Thymus (tissue), 11 donors: ENCODE results near the gene SPATA2L. TPM values are rescaled to one million over a fixed set of nuclear protein-coding genes. Genes with fewer than 3 reads are reported as not detected.

Experiments
- DNase-seq, 9 donors: peaks; one replicate each; pipeline ENCODE4 v3.0.0-alpha.2; 2013; ENCODE audit warnings: low spot score in 9 of 9, low read depth in 6 of 9, missing footprints in 1 of 9
- H3K27ac ChIP-seq, 2 donors: one replicate each; pipeline ENCODE4 v1.5.1; 2013; ENCODE audit warnings: control low read depth in 1 of 2, low read depth in 1 of 2, low read length in 1 of 2, mild to moderate bottlenecking in 1 of 2, moderate library complexity in 1 of 2
- H3K27me3 ChIP-seq, 2 donors: one replicate each; pipeline ENCODE4 v1.5.1; 2013; ENCODE audit warnings: low read length in 1 of 2; ENCODE audit not compliant: control insufficient read depth in 2 of 2, insufficient read depth in 1 of 2
- H3K36me3 ChIP-seq, 2 donors: one replicate each; pipeline ENCODE4 v1.5.1; 2013; ENCODE audit warnings: low read length in 1 of 2, mild to moderate bottlenecking in 1 of 2, moderate library complexity in 1 of 2; ENCODE audit not compliant: control insufficient read depth in 2 of 2, insufficient read depth in 2 of 2
- H3K4me1 ChIP-seq, 2 donors: one replicate each; pipeline ENCODE4 v1.5.1; 2013; ENCODE audit warnings: low read length in 2 of 2; ENCODE audit not compliant: control insufficient read depth in 2 of 2, insufficient read depth in 2 of 2
- H3K4me3 ChIP-seq, 2 donors: one replicate each; pipeline ENCODE4 v1.5.1; 2013; ENCODE audit warnings: low read length in 2 of 2, control low read depth in 1 of 2, mild to moderate bottlenecking in 1 of 2
- H3K9me3 ChIP-seq, 2 donors: one replicate each; pipeline ENCODE4 v1.5.1; 2013; ENCODE audit warnings: low read length in 1 of 2, mild to moderate bottlenecking in 1 of 2; ENCODE audit not compliant: control insufficient read depth in 2 of 2, insufficient read depth in 1 of 2
- WGBS: extraction: QIAGEN DNeasy Blood & Tissue Kit; methylation state at CpG from one replicate; pipeline ENCODE4 v1.1.7; 2013; 5-methylcytosine and 5-hydroxymethylcytosine counted together
- polyA plus RNA-seq: library from polyadenylated mRNA; stranded (reverse); fragments of 200-250 nt; gene quantifications from one replicate; pipeline ENCODE4 v1.2.3, GENCODE V29; 2013
- total RNA-seq: library from RNA; stranded (reverse); fragments of 120-200 nt; gene quantifications from one replicate; pipeline ENCODE4 v1.2.4, GENCODE V29; 2013
- donor health status: healthy.

The SPATA2L gene
- total and polyA plus RNA-seq, 2 donors: 6.8 to 9.1 TPM

DNA sequence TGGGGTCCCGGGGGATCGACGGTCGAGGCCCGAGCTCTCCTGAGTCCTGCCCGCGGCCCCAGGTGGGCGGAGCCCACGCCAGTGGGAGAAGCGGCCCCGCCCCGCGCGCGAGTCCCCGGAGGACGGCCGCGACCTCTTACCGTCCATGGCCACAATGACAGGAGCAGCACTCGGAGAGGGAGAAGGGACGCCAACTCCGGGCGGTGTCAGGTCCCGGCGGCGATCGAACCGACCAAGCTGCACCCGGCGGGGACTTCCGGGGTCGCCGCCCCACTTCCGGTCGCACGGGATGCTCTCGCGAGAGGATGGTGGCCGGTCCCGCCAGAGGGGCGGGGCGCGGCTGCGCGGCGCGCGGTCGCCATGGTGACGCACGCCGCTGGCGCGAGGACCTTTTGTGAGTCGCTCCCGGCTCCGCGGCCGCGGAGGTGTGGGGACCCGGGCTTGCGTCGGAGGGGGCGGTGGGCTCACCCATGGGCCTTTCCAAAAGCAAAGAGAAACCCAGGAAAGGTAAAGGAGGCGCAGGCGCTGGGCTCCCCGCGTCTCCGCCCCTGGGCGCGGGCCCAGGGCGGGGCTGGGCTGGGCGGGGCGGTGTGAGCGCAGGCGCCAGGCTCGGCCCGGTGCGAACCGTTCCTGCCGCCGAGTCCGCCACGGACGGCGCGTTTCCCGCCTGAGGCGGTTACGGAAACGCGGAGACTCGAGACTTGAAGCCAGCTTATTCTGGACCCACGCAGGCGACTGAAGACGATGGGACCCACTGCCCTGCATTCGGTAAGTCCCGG, 43.9 kb downstream of the SPATA2L start, which contains the start of the genes CHMP1A and SPATA33:
Gene CHMP1A, minus strand, starts transcription at position 267 of the 779 bp plus-strand sequence. Its CDS starts 120 bp downstream, at position 147.
Gene SPATA33, plus strand, starts transcription at position 395 of the 779 bp plus-strand sequence. Its CDS starts 76 bp downstream, at position 471.
- peaks cover 17 to 21% of the 10 kb centered on the region in 2 donors for H3K4me1 ChIP-seq
- WGBS: under 1% methylated on average over 99 of the region's 99 CpGs
- H3K36me3 ChIP-seq: peaks cover 13 to 21% of the 10 kb centered on the region in 2 donors
- H3K27me3 ChIP-seq: no peaks in the 10 kb centered on the region
- peak; percentile 50 to 94 (median 87) for DNase-seq
- peak within 1 kb of the TSS; percentile 88 to 90 for H3K4me3 ChIP-seq
- peaks cover 0 to 4% of the 10 kb centered on the region in 2 donors for H3K9me3 ChIP-seq
- H3K27ac ChIP-seq: peak within 1 kb of the TSS; percentile 26 to 86

DNA sequence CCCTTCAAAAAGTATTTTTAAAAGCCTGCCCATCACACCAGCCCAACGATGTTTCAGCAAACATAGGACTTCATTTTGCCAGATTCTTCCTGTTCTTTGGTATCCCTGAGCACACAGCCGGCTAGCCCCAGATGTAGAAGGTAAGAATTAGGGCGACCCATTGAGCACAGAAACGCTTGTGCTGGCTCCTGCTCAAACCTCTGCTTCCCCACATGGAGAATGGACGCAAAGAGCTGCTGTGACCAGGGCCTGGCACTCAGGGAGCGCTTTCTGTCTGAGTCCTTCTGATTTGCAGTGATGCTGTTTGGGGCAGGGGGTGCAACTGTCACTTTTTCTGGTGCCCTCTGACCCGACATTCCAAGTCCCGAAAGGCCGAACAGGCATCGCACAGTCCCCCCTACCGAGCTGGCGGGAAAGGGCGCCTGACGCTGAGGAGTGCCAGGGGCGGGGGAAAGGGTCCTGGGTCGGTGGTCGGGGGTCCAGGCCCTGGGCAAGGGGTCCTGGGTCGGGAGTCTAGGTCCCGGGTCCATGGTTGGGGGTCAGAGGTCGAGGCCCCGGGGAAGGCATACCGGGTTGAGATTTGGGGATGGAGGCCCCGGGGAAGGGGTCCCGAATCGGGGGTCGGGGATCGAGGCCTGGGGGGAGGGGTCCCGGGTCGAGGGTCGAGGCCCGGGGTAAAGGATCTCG, 44.9 kb downstream of the SPATA2L start:
- no peak for DNase-seq
- Histone ChIP-seq H3K9me3 (peaks cover 0 to 4% of the 10 kb centered on the region in 2 donors), H3K4me3 (peak overlapping the region; percentile 88 to 90), H3K36me3 (peaks cover 12 to 24% of the 10 kb centered on the region in 2 donors), H3K27ac (peak overlapping the region in 1 of 2 donors; percentile 40), H3K4me1 (peaks cover 17 to 21% of the 10 kb centered on the region in 2 donors), H3K27me3 (no peaks in the 10 kb centered on the region)
- WGBS: 42% methylated on average over 32 of the region's 32 CpGs

GRCh38 chr16:89655062-89655643, 46.4 kb downstream of the SPATA2L start:
- Histone ChIP-seq H3K27me3 (no peaks in the 10 kb centered on the region), H3K4me3 (no peak overlapping the region), H3K4me1 (peaks cover 17 to 21% of the 10 kb centered on the region in 2 donors), H3K27ac (no peak overlapping the region), H3K9me3 (no peaks in the 10 kb centered on the region), H3K36me3 (peaks cover 20 to 26% of the 10 kb centered on the region in 2 donors)
- 91% methylated on average over 10 of the region's 10 CpGs for WGBS
- no peak for DNase-seq

DNA sequence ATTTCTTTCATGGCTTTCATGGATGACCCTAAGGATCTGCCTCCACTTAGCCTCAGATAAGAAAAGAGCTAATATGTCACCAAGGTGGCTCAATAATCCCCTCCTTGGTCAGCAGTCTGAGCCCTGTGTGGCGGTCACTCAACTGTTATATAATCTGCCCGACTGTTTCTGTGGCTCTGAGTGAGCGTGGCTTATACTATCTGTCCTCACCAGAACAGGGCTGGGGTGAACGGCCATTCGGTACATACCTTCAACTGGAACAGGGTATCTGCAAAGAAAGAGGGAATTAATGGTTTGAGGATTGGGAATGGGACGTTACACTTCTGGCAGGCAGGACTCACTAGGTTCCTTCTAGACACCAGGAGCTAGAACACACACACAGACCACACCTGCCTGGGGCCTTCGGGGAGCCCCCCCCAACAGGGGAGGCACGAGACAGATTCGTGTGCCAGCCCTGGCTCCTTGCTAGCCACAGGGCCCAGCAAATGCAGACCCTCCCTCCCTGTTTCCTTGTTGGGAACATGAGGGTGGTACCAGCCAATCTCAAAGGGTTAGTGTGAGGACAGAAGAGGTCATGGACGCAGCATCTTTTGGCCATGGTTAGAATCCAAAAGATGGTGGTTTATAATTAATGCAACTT, 47.7 kb downstream of the SPATA2L start:
- Histone ChIP-seq H3K9me3 (no peaks in the 10 kb centered on the region), H3K4me1 (peaks cover 15 to 17% of the 10 kb centered on the region in 2 donors), H3K27me3 (no peaks in the 10 kb centered on the region), H3K36me3 (peaks cover 24 to 38% of the 10 kb centered on the region in 2 donors), H3K27ac (no peak overlapping the region), H3K4me3 (no peak overlapping the region)
- WGBS: 97% methylated on average over 10 of the region's 10 CpGs
- DNase-seq: no peak

DNA sequence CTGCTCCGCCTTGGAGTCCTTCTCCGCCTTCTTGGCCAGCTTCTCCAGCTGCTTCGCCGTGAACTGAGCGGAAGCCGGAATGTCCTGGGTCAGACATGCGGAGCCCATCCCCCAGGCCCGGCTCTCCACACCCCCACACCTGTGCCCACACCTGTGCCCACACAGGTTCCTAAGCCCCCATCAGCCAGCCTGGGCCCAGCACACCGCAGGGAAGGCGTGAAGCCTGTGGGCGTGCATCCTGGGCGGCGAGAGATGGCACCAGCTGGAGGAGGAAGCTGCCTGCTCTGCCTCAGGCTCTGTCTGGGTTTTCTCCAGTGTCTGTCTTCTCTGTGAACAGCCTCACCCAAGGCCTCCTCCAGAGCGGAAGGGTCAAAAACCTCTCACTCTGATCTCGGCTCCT, 49.9 kb downstream of the SPATA2L start:
- Histone ChIP-seq H3K36me3 (peaks cover 38 to 52% of the 10 kb centered on the region in 2 donors), H3K4me1 (peaks cover 4 to 5% of the 10 kb centered on the region in 2 donors), H3K27ac (no peak overlapping the region), H3K27me3 (no peaks in the 10 kb centered on the region), H3K9me3 (peaks cover 0 to 6% of the 10 kb centered on the region in 2 donors), H3K4me3 (no peak overlapping the region)
- DNase-seq: no peak
- 98% methylated on average over 15 of the region's 15 CpGs for WGBS

DNA sequence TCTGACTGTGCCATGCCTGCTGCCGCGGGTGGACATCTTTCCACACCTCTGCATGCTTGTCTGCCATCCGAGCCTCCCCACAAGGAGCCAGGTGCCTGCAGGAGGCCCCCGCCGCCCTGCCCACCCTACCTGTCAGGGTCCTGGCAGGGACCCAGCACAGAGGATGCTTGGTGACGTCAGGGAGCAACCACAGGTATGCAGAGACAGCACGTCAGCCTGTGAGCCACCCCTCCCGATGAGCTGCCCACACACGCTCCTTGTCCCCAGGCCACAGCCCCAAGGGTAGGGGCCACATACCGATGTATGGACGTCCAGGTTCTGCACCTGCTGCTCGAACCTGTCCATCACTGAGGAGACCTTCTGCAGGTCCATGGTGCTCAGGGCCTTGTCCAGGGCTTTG, 54.6 kb downstream of the SPATA2L start:
- H3K27me3 ChIP-seq: no peaks in the 10 kb centered on the region
- no peaks in the 10 kb centered on the region for H3K4me1 ChIP-seq
- peaks cover 0 to 6% of the 10 kb centered on the region in 2 donors for H3K9me3 ChIP-seq
- no peak overlapping the region for H3K4me3 ChIP-seq
- H3K36me3 ChIP-seq: peaks cover 56 to 63% of the 10 kb centered on the region in 2 donors
- H3K27ac ChIP-seq: no peak overlapping the region
- DNase-seq: no peak
- 95% methylated on average over 12 of the region's 12 CpGs for WGBS

Other genes starting within 250 kb of the SPATA2L start
- 24.8 TPM for gene ANKRD11, start 211.1 kb downstream of the SPATA2L start, total RNA-seq
- gene ANKRD11, start 211.1 kb downstream of the SPATA2L start, polyA plus RNA-seq: 79.5 TPM
- gene SPG7, start 193.3 kb downstream of the SPATA2L start, total RNA-seq: 51.9 TPM
- gene SPG7, start 193.3 kb downstream of the SPATA2L start, polyA plus RNA-seq: 164 TPM
- gene RPL13, start 141.0 kb downstream of the SPATA2L start, total RNA-seq: 4,686 TPM
- 5,597 TPM for gene RPL13, start 141.0 kb downstream of the SPATA2L start, polyA plus RNA-seq
- 12.8 TPM for gene CPNE7, start 125.9 kb downstream of the SPATA2L start, total RNA-seq
- gene CPNE7, start 125.9 kb downstream of the SPATA2L start, polyA plus RNA-seq: 9.6 TPM
- gene DPEP1, start 88.1 kb downstream of the SPATA2L start, total RNA-seq: 1.7 TPM
- gene DPEP1, start 88.1 kb downstream of the SPATA2L start, polyA plus RNA-seq: 2.9 TPM
- 40.8 TPM for gene CHMP1A, start 44.0 kb downstream of the SPATA2L start, total RNA-seq
- gene CHMP1A, start 44.0 kb downstream of the SPATA2L start, polyA plus RNA-seq: 70.8 TPM
- 4.7 TPM for gene SPATA33, start 43.9 kb downstream of the SPATA2L start, total RNA-seq
- gene SPATA33, start 43.9 kb downstream of the SPATA2L start, polyA plus RNA-seq: 8.1 TPM
- 38.3 TPM for gene CDK10, start 15.0 kb downstream of the SPATA2L start, total RNA-seq
- gene CDK10, start 15.0 kb downstream of the SPATA2L start, polyA plus RNA-seq: 124 TPM
- gene VPS9D1, start 19.2 kb upstream of the SPATA2L start, total RNA-seq: 2.1 TPM
- 25.1 TPM for gene VPS9D1, start 19.2 kb upstream of the SPATA2L start, polyA plus RNA-seq
- 35.6 TPM for gene ZNF276, start 19.8 kb upstream of the SPATA2L start, total RNA-seq
- gene ZNF276, start 19.8 kb upstream of the SPATA2L start, polyA plus RNA-seq: 55.0 TPM
- 14.1 TPM for gene FANCA, start 114.9 kb upstream of the SPATA2L start, total RNA-seq
- 11.1 TPM for gene FANCA, start 114.9 kb upstream of the SPATA2L start, polyA plus RNA-seq
- 1.6 TPM for gene SPIRE2, start 126.8 kb upstream of the SPATA2L start, total RNA-seq
- gene SPIRE2, start 126.8 kb upstream of the SPATA2L start, polyA plus RNA-seq: 3.7 TPM
- 104 TPM for gene TCF25, start 171.9 kb upstream of the SPATA2L start, total RNA-seq
- 200 TPM for gene TCF25, start 171.9 kb upstream of the SPATA2L start, polyA plus RNA-seq
- gene MC1R, start 217.2 kb upstream of the SPATA2L start, total RNA-seq: 0.99 TPM
- gene MC1R, start 217.2 kb upstream of the SPATA2L start, polyA plus RNA-seq: 20.4 TPM
- gene TUBB3, start 221.6 kb upstream of the SPATA2L start, total RNA-seq: 3.4 TPM
- 10.6 TPM for gene TUBB3, start 221.6 kb upstream of the SPATA2L start, polyA plus RNA-seq
- gene DEF8, start 247.1 kb upstream of the SPATA2L start, total RNA-seq: 20.8 TPM
- gene DEF8, start 247.1 kb upstream of the SPATA2L start, polyA plus RNA-seq: 37.8 TPM